NCI-H446 (cell line): Measurements from ENCODE around the gene SEMA4D.

Experiments
- DNase-seq, 2 experiments: peaks; one replicate each; lab custom pipeline; 2025; lab: John Stamatoyannopoulos, UW

Gene SEMA4D

DNA sequence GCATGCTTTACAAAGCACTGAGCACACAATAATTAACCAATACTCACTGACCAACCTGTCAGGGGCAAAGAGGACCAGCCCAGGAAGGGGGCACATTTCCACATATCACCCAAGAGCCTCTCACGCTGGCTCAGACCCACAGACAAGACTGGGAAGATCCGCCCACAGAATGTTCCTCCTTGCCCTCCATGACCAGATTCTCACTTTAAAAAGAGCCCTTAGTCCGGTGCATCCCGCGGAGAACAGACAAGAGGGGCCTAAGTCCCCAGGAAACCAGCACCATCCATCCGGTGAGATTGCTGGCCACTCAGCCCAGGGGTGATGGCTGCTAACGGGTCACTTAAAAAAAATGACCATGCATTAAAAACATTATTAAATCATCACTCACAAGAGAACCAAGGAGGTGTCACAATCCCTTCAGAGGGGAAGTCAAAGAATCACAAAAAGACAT lies 32.9 kb downstream of the SEMA4D start:
- DNase-seq = no peak

DNA sequence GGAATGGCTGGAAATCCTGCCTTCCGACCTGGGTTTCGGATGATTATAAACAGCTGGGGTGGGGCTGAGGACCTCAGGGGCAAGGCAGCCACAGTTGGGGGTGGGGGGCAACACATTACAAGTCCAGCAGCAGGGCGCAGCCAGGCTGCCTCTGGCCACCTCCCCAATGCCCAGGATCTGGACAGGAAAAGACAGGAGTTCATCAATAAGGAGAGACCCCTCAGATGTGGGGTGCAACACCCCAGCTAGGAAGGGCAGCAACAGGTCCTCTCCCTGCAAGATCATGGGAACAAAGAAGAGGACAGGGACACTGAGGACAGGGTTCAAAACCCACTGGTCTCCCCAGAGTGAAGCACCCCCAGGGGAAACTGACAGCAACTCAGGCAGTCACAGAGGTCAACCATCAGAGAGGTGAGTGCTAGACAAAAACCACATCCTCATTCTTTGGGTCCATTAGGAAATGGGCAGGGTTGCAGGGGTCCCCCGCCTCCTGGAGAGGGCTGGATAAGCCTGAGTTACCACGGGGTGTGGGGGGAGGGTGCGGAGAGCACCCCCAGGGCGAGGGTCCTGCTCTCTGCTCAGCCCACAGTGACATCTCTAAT lies 33.5 kb downstream of the SEMA4D start:
- DNase-seq = no peak

DNA sequence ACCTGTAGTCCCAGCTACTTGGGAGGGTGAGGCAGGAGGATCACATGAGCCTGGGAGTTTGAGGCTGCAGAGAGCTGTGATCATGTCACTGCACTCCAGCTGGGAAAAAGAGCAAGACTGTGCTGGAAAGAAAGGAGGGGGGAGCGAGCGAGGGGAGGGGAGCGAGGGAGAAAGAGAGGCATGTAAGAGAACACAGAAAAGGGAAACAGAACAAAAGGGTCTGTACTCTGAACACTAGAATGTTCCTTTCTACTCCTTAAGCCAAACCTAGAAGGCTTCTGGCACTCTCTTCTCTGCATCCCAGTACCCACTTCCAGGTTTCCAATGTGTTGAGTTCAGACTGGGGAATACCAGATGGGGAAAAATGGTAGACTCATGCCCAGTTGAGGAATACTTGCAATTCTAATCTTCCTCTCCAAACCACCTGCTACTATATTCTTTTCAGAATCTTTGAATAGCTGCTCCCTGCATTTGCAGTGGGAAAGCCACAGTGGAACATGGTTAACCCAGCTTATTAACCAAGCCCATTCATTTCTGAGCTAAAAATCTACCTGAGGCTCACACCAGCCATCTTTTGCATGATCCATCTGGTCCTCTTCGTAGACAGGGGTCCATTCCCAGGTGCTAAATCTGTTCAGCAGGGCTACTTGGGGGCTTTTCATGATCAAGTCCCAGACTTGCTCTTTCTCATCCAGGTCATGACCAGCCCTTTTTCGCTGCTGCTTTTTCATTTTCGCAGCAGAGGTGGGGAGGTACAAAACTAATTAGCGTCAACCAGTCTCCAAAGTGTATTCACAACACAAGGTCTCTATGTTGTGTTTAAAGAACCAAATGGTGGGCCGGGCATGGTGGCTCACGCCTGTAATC lies 34.9 kb downstream of the SEMA4D start:
- DNase-seq = no peak

DNA sequence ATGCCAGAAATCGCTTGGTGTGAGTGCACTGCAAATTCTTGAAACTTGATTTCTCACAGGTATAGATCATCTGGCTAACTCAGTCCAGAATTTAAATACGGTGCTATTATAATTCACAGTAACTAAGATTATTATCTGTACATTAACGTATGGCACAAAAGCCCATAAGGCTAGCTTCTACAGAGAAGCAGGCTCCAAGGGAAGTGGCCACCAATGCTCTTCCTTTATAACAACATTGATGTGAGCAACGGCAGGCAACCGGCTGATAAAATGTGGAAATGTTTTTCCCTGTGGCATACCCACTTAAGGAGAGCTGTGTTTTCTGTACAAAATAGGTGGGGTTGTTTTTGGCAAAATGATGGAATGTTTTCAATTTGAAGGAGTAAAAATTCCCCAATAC lies 35.7 kb downstream of the SEMA4D start:
- DNase-seq = no peak

DNA sequence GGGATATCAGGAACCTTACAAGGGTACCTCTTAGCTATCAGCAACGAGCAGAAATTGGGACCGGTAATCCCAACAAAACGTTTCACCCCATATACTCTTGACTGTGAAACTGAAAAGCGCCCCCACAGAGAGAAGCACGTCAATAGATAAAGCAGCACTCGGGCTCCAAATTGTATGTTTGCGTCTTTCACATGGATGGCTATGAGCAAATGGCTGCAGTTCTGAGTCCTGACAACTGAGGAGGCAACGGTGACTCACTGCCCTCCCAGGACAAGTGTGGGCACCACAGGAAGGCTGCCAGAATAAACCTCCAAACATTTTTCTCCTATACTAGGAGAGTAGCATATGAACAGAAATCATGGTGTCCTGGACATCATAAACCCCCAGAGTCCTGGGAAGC lies 36.6 kb downstream of the SEMA4D start:
- DNase-seq = no peak

DNA sequence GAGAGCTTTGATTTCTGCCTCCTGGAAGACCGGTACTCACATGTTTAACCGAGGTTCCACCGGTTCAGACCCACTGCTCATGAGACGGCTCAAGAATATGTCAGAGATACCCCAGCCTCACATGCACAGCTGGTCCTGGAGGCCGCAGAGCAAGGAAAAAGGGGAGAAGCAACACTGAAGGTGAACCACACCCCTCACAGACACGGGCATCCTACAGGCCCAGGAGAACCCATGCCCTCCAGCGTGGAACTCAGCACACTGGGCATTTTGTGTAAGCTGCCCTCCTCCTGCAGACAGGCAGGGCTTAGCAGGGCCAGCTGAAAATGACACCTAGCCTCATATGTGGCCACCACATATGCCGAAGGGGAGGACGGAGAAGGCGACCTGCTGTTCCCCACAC lies 37.4 kb downstream of the SEMA4D start:
- no peak for DNase-seq

DNA sequence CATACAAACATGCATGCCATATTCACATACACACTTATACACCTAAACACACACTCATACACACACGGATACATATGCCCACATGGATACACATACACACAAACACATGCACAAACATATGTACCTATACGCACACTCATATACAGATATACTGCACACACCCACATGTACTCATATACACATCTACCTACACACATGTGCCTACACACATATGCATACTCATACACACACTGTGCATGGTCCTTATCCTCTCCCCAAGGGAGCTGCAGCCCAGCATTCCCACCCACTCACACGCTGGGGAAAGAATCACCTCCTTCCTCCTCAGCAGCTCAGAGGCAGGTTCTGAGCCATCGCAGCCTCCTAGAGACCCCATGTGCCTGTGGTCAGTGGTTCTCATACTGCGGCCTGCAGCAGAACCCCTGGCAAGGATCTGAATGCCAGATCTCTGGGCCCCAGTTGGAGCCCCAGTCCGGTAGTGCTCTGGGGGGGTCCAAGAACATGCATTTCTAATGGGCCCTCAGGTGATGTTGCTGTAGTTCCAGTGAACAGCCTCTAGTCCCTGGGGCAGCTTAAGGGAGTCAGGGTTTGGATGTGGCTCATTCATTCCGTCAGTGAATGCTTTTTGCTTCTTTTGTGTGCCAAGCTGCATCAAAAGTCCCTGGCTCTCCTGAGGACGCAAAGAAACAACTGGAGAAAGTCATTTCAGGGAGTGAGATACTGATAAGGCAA lies 39.0 kb downstream of the SEMA4D start:
- no peak for DNase-seq

DNA sequence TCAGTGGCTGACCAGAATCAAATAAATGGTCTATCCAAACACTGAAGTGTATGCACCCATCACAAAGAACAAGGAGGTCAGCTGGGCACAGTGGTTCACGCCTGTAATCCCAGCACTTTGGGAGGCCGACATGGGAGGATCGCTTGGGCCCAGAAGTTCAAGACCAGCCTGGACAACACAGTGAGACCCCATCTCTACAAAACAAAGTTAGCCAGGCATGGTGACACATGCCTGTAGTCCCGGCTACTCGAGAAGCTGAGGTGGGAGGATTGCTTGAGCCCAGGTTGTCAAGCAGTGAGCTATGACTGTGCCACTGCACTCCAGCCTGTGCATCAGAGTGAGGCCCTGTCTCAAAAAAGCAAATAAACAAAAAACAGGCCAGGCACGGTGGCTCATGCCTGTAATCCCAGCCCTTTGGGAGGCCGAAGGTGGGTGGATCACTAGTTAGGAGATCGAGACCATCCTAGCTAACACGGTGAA lies 40.5 kb downstream of the SEMA4D start:
- no peak for DNase-seq

DNA sequence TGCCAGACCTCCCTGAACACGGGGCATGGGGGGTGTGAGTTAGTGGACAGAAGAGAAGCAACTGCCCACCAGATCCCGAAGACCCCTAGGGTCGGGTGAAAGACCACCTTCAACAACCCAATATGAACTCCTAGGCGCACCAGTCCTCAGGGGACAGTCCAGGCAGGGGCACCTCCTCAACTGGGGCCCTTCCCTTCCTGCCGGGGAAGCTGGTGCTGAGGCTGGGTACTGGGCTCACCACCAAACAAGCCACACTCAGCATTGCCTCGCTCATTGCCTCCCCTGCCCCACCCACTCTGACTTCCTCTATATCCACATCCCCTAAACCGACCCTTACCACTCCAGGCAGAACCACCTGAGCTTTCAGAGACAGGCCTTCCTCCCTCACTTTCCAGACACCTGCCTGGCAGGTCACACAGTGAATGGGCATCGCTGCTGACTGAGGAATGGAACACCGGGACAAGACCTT lies 42.5 kb downstream of the SEMA4D start:
- no peak for DNase-seq

DNA sequence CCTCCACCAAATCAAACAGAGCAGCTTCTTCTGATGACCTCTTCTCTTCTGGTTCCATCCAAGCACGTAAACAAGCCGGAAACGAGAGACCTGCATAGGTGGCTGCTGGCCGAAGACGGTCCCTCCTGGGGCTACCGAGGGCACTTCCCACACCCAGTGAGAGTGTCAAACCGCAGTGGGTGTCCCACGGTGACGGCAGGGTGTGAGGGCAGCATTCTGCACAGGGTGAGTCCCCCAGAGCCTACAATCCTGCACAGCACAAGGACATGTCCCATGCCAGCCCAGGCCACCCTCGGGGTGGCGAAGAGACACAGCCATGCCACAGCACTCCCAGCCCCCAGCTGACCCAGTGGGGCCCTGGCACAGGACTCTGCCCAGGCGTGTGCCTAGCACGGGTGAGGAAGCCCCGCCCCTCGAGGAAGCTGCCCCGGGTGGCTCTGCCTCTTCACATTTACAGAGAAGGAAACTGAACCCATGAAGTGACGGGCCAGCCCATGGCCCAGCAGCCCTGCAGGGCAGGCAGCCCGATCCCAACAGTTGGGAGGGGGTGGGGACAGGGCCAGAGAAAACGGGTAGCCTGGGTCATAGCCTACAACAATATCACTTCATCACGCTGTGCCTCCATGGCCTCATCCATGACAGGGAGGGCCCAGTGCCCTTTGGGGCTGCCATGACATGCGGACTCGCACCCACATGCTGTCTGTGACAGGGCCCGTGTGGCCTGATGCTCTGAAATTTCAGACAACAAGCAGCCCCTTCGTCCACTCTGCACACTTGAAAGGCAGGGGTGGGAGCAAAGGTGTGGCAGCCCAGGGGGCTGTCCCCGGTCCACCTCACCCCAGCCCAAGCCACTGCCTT lies 43.2 kb downstream of the SEMA4D start:
- DNase-seq = no peak

DNA sequence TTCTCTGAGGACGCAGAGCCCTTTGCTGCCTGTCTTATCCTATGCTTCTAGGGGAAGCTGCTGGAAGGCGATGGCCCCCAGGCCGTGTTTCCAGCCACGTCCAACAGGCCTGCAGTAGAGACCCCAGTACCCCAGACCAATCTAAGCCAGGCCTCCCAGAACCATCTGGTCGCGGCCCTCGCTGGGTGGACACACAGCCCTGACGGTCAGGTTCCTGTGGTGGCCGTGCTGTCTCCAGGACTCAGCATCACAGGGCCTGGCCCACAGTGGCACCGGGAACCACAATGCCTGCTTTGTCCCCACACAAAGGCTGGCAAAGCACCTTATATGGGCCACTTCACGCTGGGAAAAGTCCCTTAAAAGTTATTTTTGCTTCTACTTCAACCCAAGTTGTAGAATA lies 44.5 kb downstream of the SEMA4D start:
- DNase-seq = no peak

DNA sequence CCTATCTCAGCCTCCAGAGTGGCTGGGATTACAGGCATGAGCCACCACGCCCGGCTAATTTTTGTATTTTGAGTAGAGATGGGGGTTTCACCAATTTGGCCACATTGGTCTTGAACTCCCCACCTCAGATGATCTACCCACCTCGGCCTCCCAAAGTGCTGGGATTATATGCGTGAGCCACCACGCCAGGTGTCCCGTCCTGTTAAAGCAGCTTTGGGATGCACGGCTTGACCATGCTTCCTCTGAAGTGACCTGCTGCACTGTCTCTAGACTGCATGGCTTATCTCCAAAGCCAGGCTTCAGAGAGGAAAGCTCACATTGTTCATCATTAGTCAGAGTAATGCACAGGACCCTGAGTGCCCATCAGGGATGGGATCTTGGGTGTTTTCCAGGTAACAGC lies 45.4 kb downstream of the SEMA4D start:
- no peak for DNase-seq

DNA sequence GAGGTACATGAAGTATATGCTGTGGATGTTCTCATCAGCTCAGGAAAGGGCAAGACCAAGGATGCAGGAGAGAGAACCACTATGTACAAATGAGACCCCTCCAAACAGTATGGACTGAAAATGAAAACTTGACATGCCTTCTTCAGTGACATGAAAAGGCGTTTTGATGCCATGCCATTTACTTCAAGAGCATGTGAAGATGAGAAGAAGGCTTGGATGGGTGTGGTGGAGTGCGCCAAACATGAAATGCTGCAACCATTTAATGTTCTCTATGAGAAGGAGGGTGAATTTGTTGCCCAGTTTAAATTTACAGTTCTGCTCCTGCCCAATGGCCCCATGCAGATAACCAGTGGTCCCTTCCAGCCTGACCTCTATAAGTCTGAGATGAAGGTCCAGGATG lies 47.7 kb downstream of the SEMA4D start:
- DNase-seq = no peak

DNA sequence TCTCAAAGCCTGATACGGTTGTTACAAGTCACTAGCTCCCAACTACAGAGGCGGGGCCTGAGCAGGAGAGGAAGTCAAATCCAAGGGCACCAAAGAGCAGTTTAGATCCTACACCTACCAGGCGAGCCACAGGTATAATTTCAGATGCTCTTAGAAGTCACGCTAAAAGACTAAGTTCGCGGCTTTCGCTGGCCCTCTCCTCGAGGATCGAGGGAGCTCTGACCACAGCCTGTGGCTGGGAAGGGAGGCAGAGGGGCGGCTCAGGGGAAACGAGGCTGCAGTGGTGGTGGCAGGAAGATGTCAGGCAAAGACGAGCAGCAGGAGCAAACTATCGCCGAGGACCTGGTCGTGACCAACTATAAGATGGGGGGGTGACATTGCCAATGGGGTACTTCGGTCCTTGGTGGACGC lies 48.6 kb downstream of the SEMA4D start:
- no peak for DNase-seq

DNA sequence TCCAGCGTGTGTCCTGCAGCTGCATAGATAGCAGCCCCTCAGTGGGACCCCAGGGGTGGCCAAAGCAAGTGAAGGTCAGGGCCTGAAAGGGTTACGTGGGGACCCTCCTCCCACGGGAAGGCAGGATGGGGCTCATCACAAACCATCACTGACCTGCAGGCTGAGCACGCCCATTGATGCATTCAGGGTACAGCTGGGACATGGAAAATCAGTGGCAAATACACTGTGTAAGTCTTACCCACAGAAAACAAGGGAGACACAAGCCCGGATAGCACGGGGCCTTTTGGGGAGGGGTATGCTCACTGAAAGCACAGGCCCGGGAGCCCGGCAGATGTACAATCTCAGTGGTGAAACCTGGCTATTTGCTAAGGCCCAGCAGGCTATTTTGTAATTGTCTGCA lies 49.1 kb downstream of the SEMA4D start:
- DNase-seq = no peak

DNA sequence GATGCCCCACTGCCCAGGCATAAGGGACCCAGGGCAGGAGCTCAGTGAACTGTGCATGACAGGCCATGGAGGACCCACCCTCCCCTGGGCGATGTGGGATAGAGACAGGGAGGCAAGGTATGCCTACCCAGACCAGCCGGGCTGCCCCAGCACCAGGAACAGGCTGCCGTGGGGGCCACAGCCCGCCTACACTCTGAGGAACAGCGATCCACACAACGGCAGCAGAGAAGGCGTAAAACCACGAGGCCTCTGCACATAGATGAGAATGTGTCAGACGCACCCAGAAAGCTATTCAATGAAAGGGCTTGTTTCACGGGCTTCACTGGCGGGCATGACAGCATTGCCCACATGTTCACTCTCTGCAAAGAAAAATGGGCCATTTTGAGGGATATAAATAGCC lies 49.5 kb downstream of the SEMA4D start:
- DNase-seq = no peak

DNA sequence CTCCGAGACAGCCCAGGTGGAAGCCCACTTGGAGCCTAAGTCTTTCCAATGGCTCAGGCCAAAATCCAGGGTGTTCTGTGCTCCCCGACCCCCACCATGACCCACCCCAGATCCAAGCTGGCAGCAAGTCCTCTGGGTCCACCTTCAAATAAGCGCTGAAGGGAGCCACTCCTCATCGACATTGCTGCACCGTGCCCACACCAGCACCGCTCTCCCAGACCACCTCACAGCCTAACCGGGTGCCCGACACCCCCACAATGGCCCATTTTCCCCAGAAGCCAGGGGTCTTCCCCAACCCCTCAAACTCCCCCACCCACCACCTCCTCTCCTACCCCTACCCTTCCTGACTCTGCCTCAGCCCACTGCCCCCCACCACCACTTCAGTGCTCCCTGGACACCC lies 50.5 kb downstream of the SEMA4D start:
- DNase-seq = no peak

DNA sequence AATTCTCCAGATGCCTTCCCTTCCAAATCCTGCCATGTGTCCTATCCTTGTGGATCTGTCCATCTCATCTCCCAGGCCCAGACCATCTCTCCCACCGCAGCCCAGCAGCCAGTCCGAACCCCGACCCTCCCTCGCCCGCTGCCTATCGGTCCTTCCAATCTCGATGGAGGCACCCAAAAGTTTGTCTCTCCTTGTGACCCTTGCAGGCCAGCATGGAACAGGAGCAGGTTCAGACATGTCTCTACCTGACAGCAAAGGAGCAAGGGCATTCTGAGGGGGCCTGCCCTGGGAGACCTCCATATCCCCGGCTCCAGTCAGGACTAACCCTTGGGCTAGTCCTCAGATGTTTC lies 51.0 kb downstream of the SEMA4D start:
- no peak for DNase-seq

DNA sequence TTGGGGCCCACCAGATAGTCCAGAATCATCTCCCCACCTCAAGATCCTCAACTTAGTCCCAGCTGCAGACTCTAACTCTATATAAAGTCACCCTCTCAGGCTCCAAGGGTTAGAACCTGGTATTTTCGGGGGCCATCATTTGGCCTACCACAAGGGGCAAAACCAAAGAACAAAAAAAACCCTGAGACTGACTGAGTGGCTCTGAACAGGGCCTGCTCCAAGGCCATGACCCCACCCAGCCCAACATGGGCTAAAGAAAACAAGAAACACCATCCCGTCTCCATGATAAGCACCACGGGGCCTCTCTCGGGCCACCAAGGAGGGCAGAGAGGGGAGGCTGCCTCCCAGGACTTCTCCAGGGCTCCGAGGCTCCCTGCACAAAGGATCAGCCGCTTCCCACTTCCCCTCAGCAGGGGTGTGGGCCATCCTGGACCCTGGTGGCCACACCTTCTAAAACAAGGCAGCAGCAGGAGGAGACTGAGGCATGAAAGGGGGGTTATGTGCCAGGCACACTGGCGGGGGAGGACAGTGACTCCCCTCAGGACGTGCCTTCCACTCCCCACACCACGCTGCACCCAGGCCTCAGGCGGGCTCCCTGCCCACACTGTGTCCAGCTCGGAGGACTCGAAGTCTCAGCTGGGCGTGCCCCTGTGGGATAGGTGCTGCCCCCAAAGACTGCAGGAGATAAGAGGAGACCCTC lies 51.5 kb downstream of the SEMA4D start:
- no peak for DNase-seq

DNA sequence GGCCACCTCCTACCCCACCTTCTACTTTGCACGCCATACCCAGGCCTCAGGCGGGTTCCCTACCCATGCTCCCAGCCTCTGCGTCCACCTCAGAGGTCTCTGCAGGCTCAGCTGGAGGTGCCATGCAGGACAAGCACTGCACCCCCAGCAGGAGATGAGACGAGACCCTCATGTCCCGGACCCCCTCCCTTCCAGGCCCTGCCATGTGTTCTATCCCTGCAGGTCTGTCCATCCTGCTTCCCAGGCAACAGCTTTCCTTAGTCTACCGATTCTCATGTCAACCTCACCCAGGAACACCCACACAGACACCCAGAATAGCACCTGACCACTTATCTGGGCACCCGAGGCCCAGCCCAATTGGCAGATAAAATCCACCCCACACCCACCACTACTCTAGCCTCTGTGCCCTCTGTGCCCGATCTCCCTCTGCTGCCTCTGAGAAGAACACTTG lies 52.1 kb downstream of the SEMA4D start:
- no peak for DNase-seq
